Loucy (cell line): ENCODE results near the gene ZNF766.
"Not testable (repeated sequence)": the region's sequence is repeated elsewhere in the genome, so short reads cannot be mapped to it uniquely, and the experiment has no call there.

Experiments used
- H2AFZ ChIP-seq: fragments of 200-600 bp; sonication (generic); 2 replicates; pipeline ENCODE4 v1.6.0; 2016; ENCODE audit warnings: antibody characterized with exemption, mild to moderate bottlenecking, low read length, moderate library complexity
- H3F3A ChIP-seq: fragments of 200-600 bp; 2 replicates; pipeline ENCODE4 v1.6.0; 2016; ENCODE audit warnings: antibody characterized with exemption, low read depth, mild to moderate bottlenecking
- H3K27me3 ChIP-seq: fragments of 200-600 bp; sonication (generic); 2 replicates; pipeline ENCODE4 v1.6.1; 2014; ENCODE audit warnings: low read length, mild to moderate bottlenecking; ENCODE audit not compliant: insufficient read depth, poor library complexity, severe bottlenecking
- H3K36me3 ChIP-seq: fragments of 200-600 bp; sonication (generic); 2 replicates; pipeline ENCODE4 v1.6.1; 2016; ENCODE audit warnings: low read length; ENCODE audit not compliant: insufficient read depth
- H3K4me1 ChIP-seq: fragments of 200-600 bp; sonication (generic); 2 replicates; pipeline ENCODE4 v1.5.1; 2014; ENCODE audit warnings: low read length, mild to moderate bottlenecking; ENCODE audit not compliant: insufficient read depth, poor library complexity, severe bottlenecking
- H3K4me2 ChIP-seq: fragments of 200-600 bp; sonication (generic); 2 replicates; pipeline ENCODE4 v1.6.0; 2014; ENCODE audit warnings: antibody characterized with exemption, low read length, low read depth, mild to moderate bottlenecking; ENCODE audit not compliant: poor library complexity, severe bottlenecking
- H3K4me3 ChIP-seq: fragments of 200-600 bp; sonication (generic); 2 replicates; pipeline ENCODE4 v1.5.1; 2014; ENCODE audit warnings: low read length, mild to moderate bottlenecking, mixed read lengths; ENCODE audit not compliant: poor library complexity, severe bottlenecking
- H3K79me2 ChIP-seq: fragments of 200-600 bp; sonication (generic); 2 replicates; pipeline ENCODE4 v1.6.1; 2014; ENCODE audit warnings: low read length; ENCODE audit not compliant: insufficient read depth
- H3K9ac ChIP-seq: fragments of 200-600 bp; sonication (generic); 2 replicates; pipeline ENCODE4 v1.6.0; 2014; ENCODE audit warnings: mild to moderate bottlenecking, low read depth, low read length, moderate library complexity; ENCODE audit not compliant: poor library complexity, severe bottlenecking
- H3K9me2 ChIP-seq: fragments of 200-600 bp; sonication (generic); replicated peaks from 2 replicates; pipeline ENCODE4 v1.6.1; 2016; ENCODE audit warnings: low read depth, low read length, mixed read lengths
- H3K9me3 ChIP-seq: fragments of 200-600 bp; sonication (generic); 2 replicates; pipeline ENCODE4 v1.6.1; 2014; ENCODE audit warnings: mild to moderate bottlenecking, antibody characterized with exemption, low read length, low read depth; ENCODE audit not compliant: insufficient read depth
- H4K20me1 ChIP-seq: fragments of 200-600 bp; sonication (generic); 2 replicates; pipeline ENCODE4 v1.6.0; 2014; ENCODE audit warnings: antibody characterized with exemption, low read length, mild to moderate bottlenecking; ENCODE audit not compliant: insufficient read depth, poor library complexity, severe bottlenecking
- EZH2phosphoT487 ChIP-seq: fragments of 200-600 bp; IDR thresholded peaks from 2 replicates; pipeline ENCODE4 v1.6.1; 2018; ENCODE audit warnings: antibody characterized with exemption, mild to moderate bottlenecking, moderate library complexity, borderline replicate concordance
- TF ChIP-seq, protein P1 (sequence below): fragments of 200-600 bp; sonication (generic); conservative IDR thresholded peaks from 2 replicates; pipeline ENCODE4 v1.5.1; 2014; ENCODE audit warnings: mild to moderate bottlenecking, antibody characterized with exemption, low read length

The ZNF766 gene

DNA sequence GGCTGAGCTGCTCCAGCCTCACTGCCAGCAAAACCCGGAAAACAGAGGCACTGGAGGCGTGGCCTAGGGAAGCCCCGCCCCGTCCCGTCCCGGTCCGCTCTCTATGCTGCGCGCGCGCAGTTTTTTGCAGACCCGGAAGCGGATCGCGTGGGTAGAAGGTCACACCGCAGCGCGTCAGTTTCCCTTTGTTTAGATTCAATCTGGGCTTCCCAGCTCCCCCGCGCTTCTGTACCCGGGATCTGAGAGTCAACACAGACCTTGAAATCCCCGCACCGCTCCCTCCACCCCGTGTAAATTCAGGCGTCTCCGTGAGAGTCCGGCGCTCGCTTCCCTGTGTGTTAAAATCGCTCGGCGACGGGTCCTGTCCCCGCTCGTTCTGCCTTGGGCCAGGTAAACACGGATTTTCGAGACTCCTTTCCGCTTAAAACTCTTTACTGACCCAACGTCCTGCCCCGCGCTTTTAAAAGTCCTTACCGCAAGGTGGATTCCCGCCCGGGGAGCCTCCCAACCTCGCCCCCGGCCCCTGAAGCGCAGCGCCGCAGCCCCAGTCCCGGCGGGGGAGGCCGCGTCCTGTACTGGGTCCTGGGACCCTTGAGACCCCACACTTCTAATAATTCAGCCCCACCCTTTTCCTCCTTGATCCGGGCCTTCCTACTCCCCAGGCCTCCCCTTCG is 66.9 kb downstream of the ZNF766 start, which contains the start of gene ZNF610:
TSS of gene ZNF610 (plus strand) at position 127 of the 674 bp plus-strand sequence. CDS start 12,930 bp downstream, outside the sequence.
- peak within 1 kb of the TSS; percentile 99 for H3K9ac ChIP-seq
- H3K9me2 ChIP-seq: no peaks in the 10 kb centered on the region
- peak within 1 kb of the TSS; percentile 91 for H3K4me2 ChIP-seq
- peaks cover 23% of the 10 kb centered on the region for H3K79me2 ChIP-seq
- H3K4me3 ChIP-seq: peak within 1 kb of the TSS; percentile 97
- no peaks in the 10 kb centered on the region for H4K20me1 ChIP-seq
- H3K27me3 ChIP-seq: no peaks in the 10 kb centered on the region
- peaks cover 8% of the 10 kb centered on the region for H3K4me1 ChIP-seq
- no peaks in the 10 kb centered on the region for H3K36me3 ChIP-seq
- H3F3A ChIP-seq: no peaks in the 10 kb centered on the region
- TF ChIP-seq, protein P1, sequence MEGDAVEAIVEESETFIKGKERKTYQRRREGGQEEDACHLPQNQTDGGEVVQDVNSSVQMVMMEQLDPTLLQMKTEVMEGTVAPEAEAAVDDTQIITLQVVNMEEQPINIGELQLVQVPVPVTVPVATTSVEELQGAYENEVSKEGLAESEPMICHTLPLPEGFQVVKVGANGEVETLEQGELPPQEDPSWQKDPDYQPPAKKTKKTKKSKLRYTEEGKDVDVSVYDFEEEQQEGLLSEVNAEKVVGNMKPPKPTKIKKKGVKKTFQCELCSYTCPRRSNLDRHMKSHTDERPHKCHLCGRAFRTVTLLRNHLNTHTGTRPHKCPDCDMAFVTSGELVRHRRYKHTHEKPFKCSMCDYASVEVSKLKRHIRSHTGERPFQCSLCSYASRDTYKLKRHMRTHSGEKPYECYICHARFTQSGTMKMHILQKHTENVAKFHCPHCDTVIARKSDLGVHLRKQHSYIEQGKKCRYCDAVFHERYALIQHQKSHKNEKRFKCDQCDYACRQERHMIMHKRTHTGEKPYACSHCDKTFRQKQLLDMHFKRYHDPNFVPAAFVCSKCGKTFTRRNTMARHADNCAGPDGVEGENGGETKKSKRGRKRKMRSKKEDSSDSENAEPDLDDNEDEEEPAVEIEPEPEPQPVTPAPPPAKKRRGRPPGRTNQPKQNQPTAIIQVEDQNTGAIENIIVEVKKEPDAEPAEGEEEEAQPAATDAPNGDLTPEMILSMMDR: no peak
- TF ChIP-seq EZH2phosphoT487: no peak
- H2AFZ ChIP-seq: peak within 1 kb of the TSS; percentile 94
- H3K9me3 ChIP-seq: peaks cover 17% of the 10 kb centered on the region; the same call in 1 of the 2 replicates

DNA sequence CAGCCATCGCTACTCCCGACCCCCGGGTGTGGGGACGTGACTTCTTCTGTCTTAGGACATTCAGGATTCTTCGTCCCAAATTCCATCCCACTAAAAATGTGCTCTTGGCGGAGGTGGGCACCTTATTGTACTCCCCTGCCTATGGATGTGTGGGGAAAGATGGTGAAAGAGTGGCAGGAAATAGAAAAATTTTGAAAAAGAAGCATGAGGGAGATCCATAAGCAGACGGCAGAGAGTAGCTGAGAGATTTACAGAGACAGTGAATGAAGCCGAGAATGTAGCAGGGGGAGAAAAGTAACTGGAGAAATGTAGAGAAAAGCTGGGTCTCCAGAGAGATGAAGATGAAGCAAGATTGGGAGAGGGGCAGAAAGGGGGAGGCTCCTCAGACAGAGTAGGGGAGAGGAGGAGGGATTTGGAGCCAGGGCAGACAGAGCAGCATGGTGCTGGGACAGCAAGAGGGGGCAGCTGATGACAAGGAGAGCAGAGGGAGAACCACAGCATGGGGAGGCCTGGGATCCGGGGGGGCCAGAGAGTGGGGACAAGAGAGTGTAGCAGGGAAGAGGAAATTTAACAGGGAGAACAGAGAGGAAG is 67.5 kb downstream of the ZNF766 start:
- Histone ChIP-seq H4K20me1 (no peaks in the 10 kb centered on the region), H3F3A (no peaks in the 10 kb centered on the region), H3K9me2 (no peaks in the 10 kb centered on the region), H3K4me2 (peak overlapping the region; percentile 91), H2AFZ (peak overlapping the region; percentile 94), H3K9ac (peak overlapping the region; percentile 99), H3K79me2 (peaks cover 23% of the 10 kb centered on the region), H3K27me3 (no peaks in the 10 kb centered on the region), H3K4me1 (peaks cover 8% of the 10 kb centered on the region), H3K9me3 (peaks cover 11% of the 10 kb centered on the region; the same call in 1 of the 2 replicates), H3K4me3 (peak overlapping the region; percentile 97), H3K36me3 (no peaks in the 10 kb centered on the region)
- no peak for TF ChIP-seq EZH2phosphoT487
- TF ChIP-seq, protein P1: no peak

DNA sequence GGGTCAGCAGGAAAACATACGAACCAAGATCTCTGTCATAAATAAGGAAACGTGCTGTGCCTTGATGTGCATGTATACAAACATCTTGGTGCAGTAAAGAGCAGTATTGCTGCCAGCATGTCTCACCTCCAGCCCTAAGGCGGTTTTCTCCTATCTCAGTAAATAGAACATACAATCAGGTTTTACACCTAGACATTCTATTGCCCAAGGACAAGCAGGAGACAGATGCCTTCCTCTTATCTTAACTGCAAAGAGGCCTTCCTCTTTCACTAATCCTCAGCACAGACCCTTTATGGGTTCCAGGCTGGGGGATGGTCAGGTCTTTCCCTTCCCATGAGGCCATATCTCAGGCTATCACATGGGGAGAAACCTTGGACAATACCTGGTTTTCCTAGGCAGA is 69.6 kb downstream of the ZNF766 start:
- not testable (repeated sequence) for H3K9ac ChIP-seq, H3F3A ChIP-seq, H4K20me1 ChIP-seq, H3K9me3 ChIP-seq, H3K4me2 ChIP-seq, H2AFZ ChIP-seq, H3K9me2 ChIP-seq, H3K4me3 ChIP-seq, H3K27me3 ChIP-seq, H3K36me3 ChIP-seq
- Histone ChIP-seq H3K79me2 (peaks cover 23% of the 10 kb centered on the region), H3K4me1 (peaks cover 12% of the 10 kb centered on the region)
